Skeletal muscle cell (primary cell): ENCODE results near the gene PMIS2.
A peak's percentile ranks its signal among the peaks of the same experiment; 100 is the strongest.

Experiments
- DNase-seq: peaks from one replicate; pipeline ENCODE4 v3.0.0-alpha.2; 2010; ENCODE audit warnings: low read depth
- H3K4me3 ChIP-seq: 2 replicates; pipeline ENCODE4 v1.5.1; 2011; ENCODE audit warnings: low read depth, mild to moderate bottlenecking, control low read depth, low read length, moderate library complexity

Gene PMIS2

DNA sequence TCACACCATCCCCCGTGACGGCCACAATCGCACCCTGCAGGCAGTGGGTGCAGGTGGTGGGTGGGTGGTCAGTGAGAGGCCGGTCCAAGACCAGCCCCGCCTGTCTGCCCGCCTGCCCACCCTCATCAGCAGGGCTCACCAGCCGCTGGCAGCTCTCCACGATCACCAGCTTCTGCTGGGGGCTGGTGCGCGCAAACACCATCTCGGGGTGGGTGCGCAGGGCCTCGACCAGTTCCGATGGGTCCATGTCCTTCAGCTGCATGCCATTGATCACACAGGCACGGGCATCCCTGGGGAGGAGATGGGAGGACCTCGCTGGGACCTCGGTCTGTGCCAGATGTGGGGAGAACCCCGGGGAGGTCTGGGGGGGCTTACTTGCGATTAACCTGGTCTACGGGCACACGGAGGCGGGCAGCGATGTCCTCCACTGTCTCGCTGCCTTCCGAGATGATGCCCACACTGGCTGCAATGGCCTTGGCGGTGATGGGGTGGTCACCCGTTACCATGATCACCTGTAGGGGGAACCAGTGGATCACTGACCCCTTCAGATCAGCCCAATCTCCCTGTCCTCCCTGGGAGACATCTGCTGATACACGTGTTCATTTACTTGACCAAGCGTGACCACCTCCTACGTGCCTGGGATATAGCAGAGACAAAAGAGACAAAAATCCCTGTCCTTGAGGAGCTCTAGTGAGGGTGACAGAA lies 30.5 kb upstream of the PMIS2 start:
- H3K4me3 ChIP-seq, result no peak overlapping the region
- no peak for DNase-seq

DNA sequence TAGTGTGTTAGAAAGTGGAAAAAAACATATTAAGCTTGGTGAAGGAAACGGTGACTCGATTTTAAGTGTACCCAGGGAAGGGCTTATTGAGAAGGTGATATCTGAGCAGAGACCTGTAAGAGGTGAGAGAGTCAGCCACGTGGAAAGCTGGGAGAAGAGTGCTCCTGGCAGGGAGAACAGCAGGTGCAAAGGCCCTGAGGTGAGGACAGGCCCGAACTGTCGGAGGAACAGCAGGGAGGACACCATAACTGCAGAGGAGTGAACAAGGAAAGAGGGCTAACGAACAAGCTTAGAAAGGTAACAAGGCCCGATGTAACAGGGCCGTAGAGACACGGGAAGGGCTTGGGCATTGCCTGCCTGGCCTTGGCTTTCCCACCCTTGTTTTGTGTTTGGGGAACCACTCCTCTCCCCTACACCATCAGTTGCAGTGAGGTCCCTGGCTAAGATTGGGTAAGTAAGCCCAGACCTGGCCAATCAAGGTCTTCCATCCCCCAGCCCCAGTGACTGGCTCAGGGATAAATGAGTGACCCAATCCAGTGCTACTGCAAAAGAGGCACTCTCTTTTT lies 29.9 kb upstream of the PMIS2 start:
- H3K4me3 ChIP-seq, result no peak overlapping the region

DNA sequence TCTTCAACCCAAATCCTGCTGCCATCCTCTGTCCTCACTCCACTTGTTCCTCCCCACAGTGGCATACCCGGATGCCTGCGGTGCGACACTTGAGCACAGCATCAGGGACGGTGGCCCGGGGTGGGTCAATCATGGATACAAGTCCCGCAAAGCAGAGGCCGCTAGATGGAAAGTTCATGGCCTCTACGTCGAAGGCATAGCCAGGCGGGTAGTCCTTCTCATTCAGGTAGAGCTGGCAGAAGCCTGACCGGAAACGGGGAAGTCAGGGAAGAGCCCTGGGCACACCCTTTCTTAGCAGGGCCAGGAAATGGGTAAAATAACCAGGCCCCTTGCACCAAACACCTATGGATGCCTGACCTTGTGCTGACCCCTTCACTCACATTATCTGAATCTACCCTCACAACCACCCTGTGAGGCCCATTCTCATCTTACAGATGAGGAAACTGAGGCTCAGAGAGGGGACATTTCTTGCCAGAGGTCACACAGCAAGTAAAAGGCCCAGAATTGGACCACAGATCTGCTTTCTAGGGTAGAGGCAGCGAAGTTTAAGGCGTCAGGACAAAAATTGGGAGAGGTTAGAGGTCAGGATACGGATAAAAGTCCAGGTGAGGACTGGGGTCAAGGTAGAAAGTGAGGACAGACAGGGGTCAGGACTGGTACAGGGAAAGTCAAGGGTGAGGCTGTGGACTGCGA lies 29.0 kb upstream of the PMIS2 start:
- DNase-seq, result no peak
- H3K4me3 ChIP-seq, result no peak overlapping the region

More for the DNA sequence above, 29.9 kb upstream of the PMIS2 start:
- DNase-seq, result no peak

- peak overlapping the region; percentile 49 for H3K4me3 ChIP-seq
- DNase-seq, result no peak
Observed at GRCh38 chr19:35557539-35558399, 28.2 kb upstream of the PMIS2 start.

DNA sequence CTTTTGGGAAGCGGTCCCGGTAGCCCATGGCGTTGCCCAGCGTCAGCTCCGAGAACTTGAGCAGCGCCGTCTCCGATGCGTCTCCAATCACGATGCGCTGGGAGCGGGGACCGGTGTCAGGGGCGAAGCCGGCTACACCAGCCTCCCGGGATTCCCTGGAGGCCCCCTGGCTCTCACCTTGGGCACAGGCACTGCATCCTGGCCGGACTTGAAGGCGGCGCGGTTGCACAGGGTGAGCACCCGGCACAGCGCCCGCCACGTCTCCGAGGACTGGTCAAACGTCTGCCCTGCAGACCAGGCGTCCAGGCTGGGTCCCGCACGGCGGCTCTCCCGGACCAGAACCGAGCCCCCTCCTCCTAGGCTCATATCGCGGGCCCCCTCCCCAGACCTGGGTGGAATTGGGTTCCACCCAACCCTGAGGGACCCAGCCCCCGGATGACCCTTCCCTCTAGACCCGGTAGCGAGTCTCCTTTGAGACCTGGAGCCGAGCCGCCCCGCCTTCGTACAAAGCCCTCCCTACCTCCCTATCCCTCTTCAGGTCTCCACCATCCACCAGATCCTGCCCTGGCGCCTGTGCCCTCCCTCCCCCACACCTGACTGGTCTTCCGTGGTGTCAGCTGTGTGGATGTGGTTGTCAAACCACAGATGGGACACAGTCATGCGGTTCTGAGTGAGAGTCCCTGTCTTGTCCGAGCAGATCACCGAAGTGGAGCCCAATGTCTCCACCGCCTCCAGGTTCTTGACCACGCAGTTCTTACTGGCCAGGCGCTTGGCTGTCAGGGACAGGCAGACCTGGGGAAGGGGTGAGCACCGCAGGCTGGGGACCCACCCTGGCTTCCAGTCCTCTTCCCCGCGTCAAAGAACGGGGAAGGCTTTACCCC lies 27.3 kb upstream of the PMIS2 start:
- H3K4me3 ChIP-seq, result peak overlapping the region; percentile 49
- no peak for DNase-seq

DNA sequence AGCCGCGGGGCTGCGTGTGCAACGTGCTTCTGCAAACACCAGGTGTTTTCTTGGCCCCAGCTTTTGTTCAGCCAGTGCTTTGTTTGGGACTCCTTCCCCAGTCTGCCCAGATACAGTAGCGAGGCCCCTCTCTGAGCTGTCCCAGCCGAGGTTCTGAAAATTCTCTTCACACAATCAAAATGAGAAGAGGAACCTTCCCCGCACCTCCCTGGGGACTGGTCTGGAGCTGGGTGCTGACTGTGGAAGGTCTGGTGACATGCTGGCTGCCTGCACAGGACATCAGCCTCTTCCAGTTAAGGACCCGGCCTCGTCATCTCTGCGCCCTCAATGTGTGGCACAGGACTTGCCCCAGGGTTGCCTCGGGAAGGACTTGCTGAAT lies 26.7 kb upstream of the PMIS2 start:
- H3K4me3 ChIP-seq, result no peak overlapping the region
- DNase-seq, result no peak

- no peak overlapping the region for H3K4me3 ChIP-seq
- DNase-seq, result no peak
Observed at GRCh38 chr19:35559781-35560180, 26.2 kb upstream of the PMIS2 start.

GRCh38 chr19:35560271-35560670 lies 25.7 kb upstream of the PMIS2 start:
- DNase-seq, result no peak
- no peak overlapping the region for H3K4me3 ChIP-seq

- no peak for DNase-seq
- H3K4me3 ChIP-seq, result no peak overlapping the region
Observed at GRCh38 chr19:35560677-35561076, 25.3 kb upstream of the PMIS2 start.

DNA sequence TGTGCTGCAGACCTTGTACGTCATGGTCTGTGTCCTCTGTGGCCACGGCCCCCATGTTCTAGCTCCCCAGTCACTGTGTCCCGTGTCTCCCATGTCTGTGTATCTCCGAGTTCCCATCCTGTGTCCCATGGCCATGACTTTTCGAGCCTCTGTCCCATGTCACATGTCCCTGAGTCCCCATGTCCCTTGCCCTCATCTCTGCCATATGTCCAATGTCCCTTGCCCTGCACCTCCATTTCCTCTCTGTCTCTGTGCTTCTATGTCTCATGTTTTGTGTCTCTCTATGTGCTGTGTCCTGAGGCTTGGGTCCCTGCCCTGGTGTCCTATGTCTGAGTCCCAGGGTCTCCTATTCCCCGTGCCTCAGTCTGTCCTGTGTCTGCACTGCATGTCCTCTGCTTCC lies 24.5 kb upstream of the PMIS2 start:
- DNase-seq, result no peak
- H3K4me3 ChIP-seq, result no peak overlapping the region

DNA sequence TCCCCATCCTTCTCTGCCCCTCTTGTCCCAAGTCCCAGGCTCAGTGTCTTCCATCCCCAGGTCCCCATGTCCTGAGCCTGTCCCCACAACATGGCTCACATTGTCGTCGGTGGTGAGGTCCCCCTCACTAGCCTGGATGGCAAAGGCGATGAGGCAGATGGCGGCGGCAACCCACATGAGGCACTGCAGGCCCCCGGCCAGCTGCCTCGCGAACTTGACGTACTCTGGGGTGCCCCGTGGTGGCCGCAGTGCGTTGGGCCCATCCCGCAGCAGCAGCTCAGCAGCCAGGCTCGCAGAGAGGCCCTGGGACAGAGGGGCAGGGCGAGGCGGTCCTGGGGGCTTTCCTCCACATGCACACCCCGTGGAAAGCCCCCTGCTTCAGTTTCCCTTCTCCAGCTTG lies 23.6 kb upstream of the PMIS2 start:
- DNase-seq, result no peak
- H3K4me3 ChIP-seq, result no peak overlapping the region

DNA sequence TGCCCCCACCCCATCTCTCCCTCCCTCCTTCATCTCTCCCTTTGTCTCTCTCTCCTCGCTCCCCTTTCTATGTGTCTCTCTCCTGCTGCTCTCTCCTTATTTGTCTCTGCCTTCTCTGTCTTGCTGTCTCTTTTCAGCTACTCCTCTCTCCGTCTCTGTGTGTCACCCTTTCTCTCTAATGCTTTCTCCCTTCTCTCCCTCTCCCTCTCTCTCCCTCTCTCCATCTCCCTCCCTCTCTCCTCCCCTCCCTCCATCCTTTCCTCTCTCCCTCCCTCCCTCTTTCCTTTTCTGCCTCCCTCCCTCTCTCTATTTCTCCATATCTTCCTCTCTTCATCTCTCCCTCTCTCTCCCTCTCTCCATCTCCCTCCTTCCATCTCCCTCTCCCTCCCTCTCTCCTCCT lies 23.2 kb upstream of the PMIS2 start:
- DNase-seq, result no peak
- no peak overlapping the region for H3K4me3 ChIP-seq

DNA sequence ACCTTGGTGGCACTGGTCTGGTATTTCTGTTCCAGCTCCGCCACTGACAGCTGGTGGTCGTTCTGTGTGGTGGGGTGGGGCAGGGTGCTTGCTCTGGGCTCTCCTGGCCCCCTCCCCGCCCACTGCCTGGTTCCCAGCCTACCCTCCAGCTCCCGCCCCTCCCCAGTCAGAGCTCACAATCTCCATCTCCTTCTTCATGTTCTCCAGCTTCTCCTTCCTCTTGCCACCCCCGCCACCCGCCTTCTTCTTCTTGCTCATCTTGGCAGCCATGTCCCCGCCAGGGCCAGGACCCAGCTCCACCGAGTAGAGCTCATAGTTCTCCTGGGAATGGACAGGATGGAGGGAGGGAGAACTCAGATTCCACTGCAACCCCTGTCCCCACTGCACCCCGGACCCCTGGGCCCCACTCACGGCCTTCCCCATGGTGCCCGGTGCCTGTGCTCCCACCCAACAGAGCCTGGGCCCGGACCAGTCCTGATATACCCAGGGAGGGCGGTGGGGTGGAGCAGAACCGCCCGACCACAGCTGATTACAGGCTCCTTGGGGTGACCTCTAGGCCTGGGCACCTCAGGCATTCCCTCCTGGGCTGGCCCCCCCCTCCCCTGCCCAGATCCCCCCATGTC lies 22.7 kb upstream of the PMIS2 start, which contains the start of gene ATP4A:
ATP4A (minus strand) TSS at position 452 of the 623 bp plus-strand sequence; CDS start at position 423, 29 bp downstream.
- H3K4me3 ChIP-seq, result no peak within 1 kb of the TSS
- DNase-seq, result no peak

DNA sequence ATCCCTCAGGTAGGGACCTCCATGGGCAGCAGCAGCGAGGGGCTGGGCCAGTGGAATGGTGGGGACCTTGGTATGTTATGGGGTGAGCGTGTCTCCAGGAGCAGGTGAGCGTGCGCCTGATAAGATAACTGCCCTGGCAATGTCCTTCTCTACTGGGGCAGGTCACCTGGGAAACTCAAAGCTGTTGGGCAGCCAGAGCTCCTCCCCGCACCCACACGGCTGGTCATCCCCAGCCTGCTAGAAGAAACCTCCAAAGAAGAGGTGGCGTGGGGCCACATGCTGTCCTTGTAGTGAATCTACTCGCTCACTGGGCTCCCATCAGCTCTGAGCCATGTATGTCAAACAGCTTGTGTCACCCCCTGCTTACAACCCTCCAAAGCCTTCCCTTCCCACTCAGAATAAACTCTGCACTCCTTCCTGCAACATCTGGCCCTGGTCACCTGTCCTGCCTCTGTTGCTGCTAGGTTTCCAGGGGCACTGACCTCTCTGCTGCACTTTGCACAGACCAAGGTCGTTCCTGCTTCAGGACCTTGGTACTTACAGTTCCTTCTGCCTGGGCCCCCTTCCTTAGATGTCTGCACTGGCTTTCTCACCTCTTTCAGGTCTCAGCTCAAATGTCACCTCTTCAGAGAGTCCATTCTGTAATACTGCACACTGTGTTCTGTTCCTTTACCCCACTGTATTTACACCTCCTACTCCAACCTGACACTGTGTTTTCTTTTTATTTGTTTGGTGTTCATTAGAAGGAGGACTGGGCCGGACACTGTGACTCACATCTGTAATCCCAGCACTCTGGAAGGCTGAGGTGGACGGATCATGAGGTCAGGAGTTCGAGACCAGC lies 20.7 kb upstream of the PMIS2 start:
- H3K4me3 ChIP-seq, result no peak overlapping the region

DNA sequence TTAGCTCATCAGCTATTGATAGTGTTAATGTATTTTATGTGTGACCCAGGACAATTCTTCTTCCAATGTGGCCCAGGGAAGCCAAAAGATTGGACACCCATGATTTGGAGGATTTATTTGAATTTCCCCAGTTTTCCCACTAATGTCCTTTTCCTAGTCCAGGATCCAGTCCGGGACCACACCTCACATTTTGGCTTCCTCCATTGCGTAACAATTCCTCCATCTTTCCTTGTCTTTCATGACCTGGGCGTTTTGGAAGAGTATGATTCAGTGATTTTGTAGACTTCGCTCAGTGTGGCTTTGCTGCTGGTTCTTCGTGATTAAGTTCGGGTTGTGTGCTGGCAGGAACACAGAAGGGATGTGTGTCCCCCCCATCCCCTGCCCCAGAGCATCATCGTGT lies 19.2 kb upstream of the PMIS2 start:
- no peak for DNase-seq
- no peak overlapping the region for H3K4me3 ChIP-seq

More for the DNA sequence above, 20.7 kb upstream of the PMIS2 start:
- DNase-seq, result no peak

DNA sequence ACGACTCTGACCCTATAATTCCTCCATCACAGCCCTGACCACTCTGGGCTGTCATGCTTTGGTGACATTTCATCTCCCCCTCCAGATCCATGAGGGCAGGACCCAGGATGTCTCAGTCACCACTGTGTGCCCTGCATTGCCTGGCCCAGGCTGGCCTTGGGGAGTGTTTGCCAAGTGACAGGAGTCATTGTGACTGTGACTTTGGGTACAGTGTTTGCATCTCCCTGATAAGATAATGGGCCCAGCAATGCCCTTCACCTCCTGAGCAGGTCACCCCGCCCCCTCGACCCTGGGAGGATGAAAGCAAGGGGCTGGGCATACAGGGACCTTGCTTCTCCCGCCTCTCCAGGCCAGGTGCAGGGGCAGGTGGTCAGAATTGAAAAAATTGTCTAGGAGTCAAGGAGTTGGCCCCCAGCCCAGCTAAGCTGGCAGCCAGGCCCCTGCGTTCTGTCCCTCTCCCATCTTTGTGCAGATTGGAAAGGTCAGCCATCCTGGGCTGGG lies 16.6 kb upstream of the PMIS2 start:
- no peak for DNase-seq
- no peak overlapping the region for H3K4me3 ChIP-seq

- H3K4me3 ChIP-seq, result no peak overlapping the region
Observed at GRCh38 chr19:35571406-35571965, 14.5 kb upstream of the PMIS2 start.

More at GRCh38 chr19:35571406-35571965, 14.5 kb upstream of the PMIS2 start:
- no peak for DNase-seq
